ENCODE results near the gene SLC9A5. TPM values are rescaled to one million over a fixed set of nuclear protein-coding genes. Genes with fewer than 3 reads are reported as not detected.

The SLC9A5 gene
- total RNA-seq, 1 experiment from 2014 or later = 10.3 TPM

GRCh38 chr16:67204076-67204475 lies 44.7 kb upstream of the SLC9A5 start:
- Mint-ChIP-seq H3K27me3 (ENCODE audit: low read depth) (no peaks in the 10 kb centered on the region), H3K36me3 (peaks cover 2% of the 10 kb centered on the region; the same call in 1 of the 2 replicates), H3K27ac (no peak overlapping the region), H3K4me1 (peaks cover 3% of the 10 kb centered on the region), H3K9me3 (no peaks in the 10 kb centered on the region), H3K4me3 (no peak overlapping the region)
- POLR2A ChIA-PET = no interaction called here
- TF ChIP-seq USF1 (CRISPR knock-in tag; IDR thresholded peaks at IDR 0.05) (no peak), E2F5 (CRISPR knock-in tag; IDR thresholded peaks at IDR 0.05) (no peak), NR1H2 (CRISPR knock-in tag; IDR thresholded peaks at IDR 0.05) (no peak), FOXJ3 (CRISPR knock-in tag; IDR thresholded peaks at IDR 0.05; ENCODE audit: borderline replicate concordance) (no peak), GTF2I (CRISPR knock-in tag; conservative IDR thresholded peaks at IDR 0.05) (no peak), ZNF317 (CRISPR knock-in tag; IDR thresholded peaks at IDR 0.05; ENCODE audit: borderline replicate concordance, low read depth) (no peak), CREB1 (CRISPR knock-in tag; IDR thresholded peaks at IDR 0.05) (no peak), CDX4 (CRISPR knock-in tag; IDR thresholded peaks at IDR 0.05; ENCODE audit: borderline replicate concordance) (no peak), TEAD4 (CRISPR knock-in tag; IDR thresholded peaks at IDR 0.05) (no peak), ZNF512 (CRISPR knock-in tag; IDR thresholded peaks at IDR 0.05; ENCODE audit: borderline replicate concordance) (no peak), KAT7 (CRISPR knock-in tag; IDR thresholded peaks at IDR 0.05; ENCODE audit: borderline replicate concordance) (no peak), JAZF1 (CRISPR knock-in tag; IDR thresholded peaks at IDR 0.05) (no peak), ZBTB21 (CRISPR knock-in tag; IDR thresholded peaks at IDR 0.05; ENCODE audit: borderline replicate concordance) (no peak), SMAD4 (CRISPR knock-in tag; IDR thresholded peaks at IDR 0.05) (no peak), ZNF425 (CRISPR knock-in tag; conservative IDR thresholded peaks at IDR 0.05) (no peak)
- CTCF ChIA-PET = interaction anchor here (0.7 to 1.0 kb wide), 2 partner anchors 19 to 42 kb away, joined by 3 read pairs; no protein-coding TSS in a partner anchor
- DNase-seq (ENCODE audit: low spot score) (no peak), ATAC-seq (no peak)

- ChIA-PET POLR2A (interaction anchor here (0.6 kb wide), 1 partner anchor 1925 kb away, joined by 3 read pairs; no protein-coding TSS in a partner anchor), CTCF (interaction anchor here (1.0 to 1.7 kb wide), 2 partner anchors 41 to 245 kb away, joined by 3 to 4 read pairs; partner anchors contain the start of genes CES3 and FHOD1)
- H3K4me3 Mint-ChIP-seq = no peak overlapping the region
- H3K4me1 Mint-ChIP-seq = no peaks in the 10 kb centered on the region
- H3K27ac Mint-ChIP-seq = no peak overlapping the region
- H3K27me3 Mint-ChIP-seq (ENCODE audit: low read depth) = no peaks in the 10 kb centered on the region
- DNase-seq (ENCODE audit: low spot score) = no peak
- no peaks in the 10 kb centered on the region for H3K36me3 Mint-ChIP-seq
- ATAC-seq = no peak
- H3K9me3 Mint-ChIP-seq = no peaks in the 10 kb centered on the region
- TF ChIP-seq CDX4 (CRISPR knock-in tag; IDR thresholded peaks at IDR 0.05; ENCODE audit: borderline replicate concordance) (no peak), ZNF138 (CRISPR knock-in tag; conservative IDR thresholded peaks at IDR 0.05) (no peak), PRRX2 (CRISPR knock-in tag; IDR thresholded peaks at IDR 0.05) (no peak), AR (CRISPR knock-in tag; IDR thresholded peaks at IDR 0.05) (no peak), AFF4 (CRISPR knock-in tag; IDR thresholded peaks at IDR 0.05; ENCODE audit: borderline replicate concordance) (no peak), ZBTB21 (CRISPR knock-in tag; IDR thresholded peaks at IDR 0.05; ENCODE audit: borderline replicate concordance) (no peak), ZNF416 (CRISPR knock-in tag; IDR thresholded peaks at IDR 0.05) (no peak)
Observed at GRCh38 chr16:67206129-67206837, 42.5 kb upstream of the SLC9A5 start.

Data from WTC11 (cell line).